IMR-90 (cell line): Measurements from ENCODE around the gene MAN1C1.

Experiments
- CTCF ChIP-seq: conservative IDR thresholded peaks from 2 replicates; pipeline ENCODE4 v1.5.1; 2012; ENCODE audit warnings: mild to moderate bottlenecking, low read depth, low read length, improper control_type of control experiment
- ELK1 ChIP-seq: fragments of 150-350 bp; IDR thresholded peaks from 2 replicates; pipeline ENCODE4 v1.6.1; 2016; ENCODE audit warnings: low read depth, mild to moderate bottlenecking, low read length, moderate library complexity, borderline replicate concordance
- MXI1 ChIP-seq: IDR thresholded peaks from 2 replicates; pipeline ENCODE4 v1.6.1; 2012; ENCODE audit warnings: low read depth, mild to moderate bottlenecking, low read length, moderate library complexity, borderline replicate concordance
- RAD21 ChIP-seq: IDR thresholded peaks from 2 replicates; pipeline ENCODE4 v1.6.1; 2012; ENCODE audit warnings: low read length, improper control_type of control experiment
- RCOR1 ChIP-seq: IDR thresholded peaks from 2 replicates; pipeline ENCODE4 v1.6.1; 2012; ENCODE audit warnings: mild to moderate bottlenecking, low read length, improper control_type of control experiment; ENCODE audit not compliant: insufficient replicate concordance
- RFX5 ChIP-seq: IDR thresholded peaks from 2 replicates; pipeline ENCODE4 v1.8.0; 2012; ENCODE audit warnings: low read depth, mild to moderate bottlenecking, low read length, moderate library complexity
- USF2 ChIP-seq: fragments of 150-350 bp; IDR thresholded peaks from 2 replicates; pipeline ENCODE4 v1.6.1; 2017; ENCODE audit warnings: mild to moderate bottlenecking, antibody characterized with exemption, low read length, low read depth

- TF ChIP-seq CTCF (no peak), RAD21 (no peak), ELK1 (no peak), USF2 (no peak), RFX5 (no peak), MXI1 (no peak), RCOR1 (no peak)
Measured at GRCh38 chr1:25707280-25708016, 90.9 kb downstream of the MAN1C1 start.
